HEK293T (cell line): ENCODE data around the gene GZMA.
"Not testable (repeated sequence)": the region's sequence is repeated elsewhere in the genome, so short reads cannot be mapped to it uniquely, and the experiment has no call there.

Experiments
- CTCF ChIA-PET: fragments of 350-600 bp; formaldehyde crosslinking; extraction: SDS; loops from one replicate; lab custom pipeline; 2021; ENCODE audit warnings: antibody characterized with exemption, inconsistent platforms; lab: Yijun Ruan, JAX
- POLR2A ChIA-PET: fragments of 350-600 bp; formaldehyde crosslinking; extraction: SDS; loops from one replicate; lab custom pipeline; 2020; ENCODE audit warnings: antibody characterized with exemption, inconsistent platforms; lab: Yijun Ruan, JAX
- DNase-seq: peaks from one replicate; pipeline ENCODE4 v3.0.0; 2012; ENCODE audit warnings: mixed read lengths; ENCODE audit errors: extremely low spot score
- ARNT ChIP-seq: fragments of 450-650 bp; IDR thresholded peaks from 2 replicates; pipeline ENCODE4 v1.6.1; 2017; ENCODE audit warnings: mild to moderate bottlenecking
- BHLHE40 ChIP-seq: fragments of 450-650 bp; IDR thresholded peaks from 2 replicates; pipeline ENCODE4 v1.6.1; 2016; ENCODE audit warnings: mild to moderate bottlenecking, moderate library complexity, borderline replicate concordance
- CTBP1 ChIP-seq: fragments of 450-650 bp; IDR thresholded peaks from 2 replicates; pipeline ENCODE4 v1.6.1; 2016; ENCODE audit warnings: borderline replicate concordance
- ELF4 ChIP-seq: fragments of 450-650 bp; IDR thresholded peaks from 2 replicates; pipeline ENCODE4 v1.6.1; 2017; ENCODE audit warnings: antibody characterized with exemption
- FOXA1 ChIP-seq: fragments of 450-650 bp; IDR thresholded peaks from 2 replicates; pipeline ENCODE4 v1.6.1; 2016; ENCODE audit warnings: mild to moderate bottlenecking
- FOXK2 ChIP-seq: fragments of 450-650 bp; IDR thresholded peaks from 2 replicates; pipeline ENCODE4 v1.6.1; 2016; ENCODE audit warnings: mild to moderate bottlenecking
- FOXM1 ChIP-seq: fragments of 450-650 bp; IDR thresholded peaks from 2 replicates; pipeline ENCODE4 v1.6.1; 2017; ENCODE audit warnings: mild to moderate bottlenecking, borderline replicate concordance
- HDGF ChIP-seq: fragments of 450-650 bp; IDR thresholded peaks from 2 replicates; pipeline ENCODE4 v1.6.1; 2017; ENCODE audit warnings: antibody characterized with exemption, borderline replicate concordance
- L3MBTL2 ChIP-seq: fragments of 450-650 bp; conservative IDR thresholded peaks from 2 replicates; pipeline ENCODE4 v1.6.1; 2016; ENCODE audit warnings: mild to moderate bottlenecking
- LEF1 ChIP-seq: fragments of 450-650 bp; IDR thresholded peaks from 2 replicates; pipeline ENCODE4 v1.6.1; 2017; ENCODE audit warnings: mild to moderate bottlenecking, borderline replicate concordance
- NFRKB ChIP-seq: fragments of 450-650 bp; IDR thresholded peaks from 2 replicates; pipeline ENCODE4 v1.6.1; 2016; ENCODE audit warnings: mild to moderate bottlenecking, moderate library complexity
- SP1 ChIP-seq: fragments of 450-650 bp; IDR thresholded peaks from 2 replicates; pipeline ENCODE4 v1.6.1; 2017
- SUZ12 ChIP-seq: fragments of 450-650 bp; IDR thresholded peaks from 2 replicates; pipeline ENCODE4 v1.6.1; 2016; ENCODE audit warnings: mild to moderate bottlenecking
- TARDBP ChIP-seq: fragments of 450-650 bp; IDR thresholded peaks from 2 replicates; pipeline ENCODE4 v1.6.1; 2016
- ZNF384 ChIP-seq: fragments of 450-650 bp; IDR thresholded peaks from 2 replicates; pipeline ENCODE4 v1.6.1; 2016
- TF ChIP-seq, protein P1 (sequence below): fragments of 450-650 bp; IDR thresholded peaks from 2 replicates; pipeline ENCODE4 v1.6.1; 2016

GZMA gene

GRCh38 chr5:55064523-55064922 lies 37.9 kb upstream of the GZMA start:
- ChIA-PET CTCF (no interaction called here), POLR2A (no interaction called here)
- no peak for TF ChIP-seq FOXM1
- TF ChIP-seq LEF1, result no peak
- TF ChIP-seq HDGF, result no peak
- TF ChIP-seq, protein P1, sequence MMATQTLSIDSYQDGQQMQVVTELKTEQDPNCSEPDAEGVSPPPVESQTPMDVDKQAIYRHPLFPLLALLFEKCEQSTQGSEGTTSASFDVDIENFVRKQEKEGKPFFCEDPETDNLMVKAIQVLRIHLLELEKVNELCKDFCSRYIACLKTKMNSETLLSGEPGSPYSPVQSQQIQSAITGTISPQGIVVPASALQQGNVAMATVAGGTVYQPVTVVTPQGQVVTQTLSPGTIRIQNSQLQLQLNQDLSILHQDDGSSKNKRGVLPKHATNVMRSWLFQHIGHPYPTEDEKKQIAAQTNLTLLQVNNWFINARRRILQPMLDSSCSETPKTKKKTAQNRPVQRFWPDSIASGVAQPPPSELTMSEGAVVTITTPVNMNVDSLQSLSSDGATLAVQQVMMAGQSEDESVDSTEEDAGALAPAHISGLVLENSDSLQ, result no peak
- no peak for DNase-seq

GRCh38 chr5:55066277-55066676 lies 36.2 kb upstream of the GZMA start:
- DNase-seq, result no peak
- TF ChIP-seq TARDBP, result no peak
- CTCF ChIA-PET, result no interaction called here
- POLR2A ChIA-PET, result no interaction called here

DNA sequence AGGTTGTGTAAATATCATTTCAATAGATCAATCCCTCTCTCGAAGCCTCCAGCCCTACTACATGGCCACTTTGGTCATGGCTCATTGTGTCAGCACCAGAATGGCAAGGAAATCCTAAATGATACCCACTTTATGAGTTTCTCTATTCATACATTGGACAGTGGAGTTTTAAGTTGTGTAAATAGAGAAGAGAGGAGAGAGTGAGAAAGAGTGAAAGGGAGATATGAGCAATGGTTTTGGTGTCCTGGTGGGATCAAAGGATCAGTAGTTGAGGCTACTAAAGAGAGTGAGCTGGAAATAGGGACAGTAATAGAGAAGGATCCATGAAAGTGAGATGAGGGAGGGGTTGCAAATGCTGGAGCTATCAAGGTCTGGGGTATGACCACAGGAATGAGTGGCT lies 31.5 kb upstream of the GZMA start:
- DNase-seq, result no peak
- ChIA-PET CTCF (no interaction called here), POLR2A (no interaction called here)
- TF ChIP-seq SUZ12 (no peak), CTBP1 (no peak), ZNF384 (no peak), FOXM1 (no peak), FOXA1 (no peak), LEF1 (no peak), NFRKB (no peak), L3MBTL2 (no peak), FOXK2 (no peak), SP1 (no peak), BHLHE40 (no peak), TARDBP (no peak), ARNT (no peak), ELF4 (no peak), HDGF (no peak)
- TF ChIP-seq, protein P1, result no peak

GRCh38 chr5:55071413-55071812 lies 31.0 kb upstream of the GZMA start:
- POLR2A ChIA-PET, result no interaction called here
- CTCF ChIA-PET, result no interaction called here
- TF ChIP-seq, protein P1, result no peak
- no peak for DNase-seq

- CTCF ChIA-PET, result no interaction called here
- DNase-seq, result no peak
- POLR2A ChIA-PET, result no interaction called here
- TF ChIP-seq TARDBP (no peak), HDGF (no peak), BHLHE40 (no peak), NFRKB (no peak), L3MBTL2 (no peak), ELF4 (no peak), ZNF384 (no peak), ARNT (no peak), SUZ12 (no peak), FOXA1 (no peak), CTBP1 (no peak), FOXM1 (no peak), LEF1 (no peak), SP1 (no peak), FOXK2 (no peak)
- TF ChIP-seq, protein P1, result no peak
These were observed 29.8 kb upstream of the GZMA start for GRCh38 chr5:55072666-55073065.

DNA sequence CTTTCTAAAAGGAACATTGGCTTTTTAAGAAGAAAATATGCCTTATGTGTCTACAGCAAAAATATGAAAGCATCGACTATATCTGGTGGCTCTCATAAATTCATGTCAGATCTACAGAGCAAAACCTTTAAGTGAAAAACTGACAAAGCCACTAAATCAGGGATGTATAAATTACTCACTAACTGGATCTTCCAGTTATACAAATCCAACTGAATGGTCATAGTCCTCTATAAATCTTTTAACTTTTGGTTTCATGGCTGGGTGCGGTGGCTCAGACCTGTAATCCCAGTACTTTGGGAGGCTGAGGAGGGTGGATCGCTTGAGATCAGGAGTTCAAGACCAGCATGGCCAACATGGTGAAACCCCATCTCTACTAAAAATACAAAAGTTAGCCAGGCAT lies 29.2 kb upstream of the GZMA start:
- ChIA-PET POLR2A (no interaction called here), CTCF (no interaction called here)
- TF ChIP-seq ARNT, result no peak
- no peak for TF ChIP-seq ZNF384
- no peak for TF ChIP-seq HDGF
- no peak for TF ChIP-seq FOXA1
- no peak for TF ChIP-seq SP1
- TF ChIP-seq L3MBTL2, result no peak
- no peak for TF ChIP-seq CTBP1
- no peak for TF ChIP-seq LEF1
- no peak for TF ChIP-seq ELF4
- no peak for TF ChIP-seq FOXK2
- TF ChIP-seq SUZ12, result no peak
- TF ChIP-seq TARDBP, result no peak
- no peak for TF ChIP-seq NFRKB
- no peak for TF ChIP-seq FOXM1
- no peak for TF ChIP-seq BHLHE40
- TF ChIP-seq, protein P1, result no peak
- no peak for DNase-seq

- DNase-seq, result no peak
- no peak for TF ChIP-seq SUZ12
- no peak for TF ChIP-seq ZNF384
- TF ChIP-seq ELF4, result no peak
- no peak for TF ChIP-seq BHLHE40
- TF ChIP-seq ARNT, result no peak
- TF ChIP-seq TARDBP, result no peak
- no peak for TF ChIP-seq L3MBTL2
- TF ChIP-seq NFRKB, result no peak
- ChIA-PET POLR2A (no interaction called here), CTCF (no interaction called here)
These were observed 20.9 kb upstream of the GZMA start for GRCh38 chr5:55081541-55081940.

DNA sequence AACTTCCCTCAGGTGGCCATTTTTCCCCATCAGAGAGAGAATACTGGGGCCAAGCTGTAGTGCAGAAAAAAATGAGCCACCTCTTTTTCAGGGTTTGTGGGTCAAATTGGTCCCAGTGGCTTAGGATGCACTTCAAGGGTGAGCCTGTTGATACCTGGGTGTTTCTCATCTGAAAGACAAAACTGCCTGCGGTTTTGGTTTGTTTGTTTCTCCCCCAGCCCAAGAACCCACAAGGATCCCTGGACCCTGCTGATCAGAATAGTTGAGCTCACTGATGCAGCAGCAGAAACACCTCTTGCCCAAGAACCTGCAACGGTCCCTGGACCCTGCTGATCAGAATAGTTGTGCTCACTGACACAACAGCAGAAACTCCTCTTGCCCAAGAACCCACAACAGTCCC lies 13.1 kb upstream of the GZMA start:
- CTCF ChIA-PET, DNase-seq, POLR2A ChIA-PET: not testable (repeated sequence)

DNA sequence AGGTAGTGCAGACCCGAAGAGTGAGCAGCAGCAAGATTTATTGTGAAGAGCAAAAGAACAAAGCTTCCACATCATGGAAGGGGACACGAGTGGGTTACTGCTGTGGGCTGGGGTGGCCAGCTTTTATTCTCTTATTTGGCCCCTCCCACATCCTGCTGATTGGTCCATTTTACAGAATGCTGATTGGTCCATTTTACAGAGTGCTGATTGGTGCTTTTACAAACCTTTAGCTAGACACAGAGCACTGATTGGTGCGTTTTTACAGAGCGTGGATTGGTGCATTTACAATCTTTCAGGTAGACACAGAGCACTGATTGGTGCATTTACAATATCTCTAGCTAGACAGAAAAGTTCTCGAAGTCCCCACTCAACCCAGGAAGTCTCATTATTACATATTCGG lies 11.4 kb upstream of the GZMA start:
- CTCF ChIA-PET, POLR2A ChIA-PET, DNase-seq: not testable (repeated sequence)
